Measurements from ENCODE around the gene JUN.

DNA sequence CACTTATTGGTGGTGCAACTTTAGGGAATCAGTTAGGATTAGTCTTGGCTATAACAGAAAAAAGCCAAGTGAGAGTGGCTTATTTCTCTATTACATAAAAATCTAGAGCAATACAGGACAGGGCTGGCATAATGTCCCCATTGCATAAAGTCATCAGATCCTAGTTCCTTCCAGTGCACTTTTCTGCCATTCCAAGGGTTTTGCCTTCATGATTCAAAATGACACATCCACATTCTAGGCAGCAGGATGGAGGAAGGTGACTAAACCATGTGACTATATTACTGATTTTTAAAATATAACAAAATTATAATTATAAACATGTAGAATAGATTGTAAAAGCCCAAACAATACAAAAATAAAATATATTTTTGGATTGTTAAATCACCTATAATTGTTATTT, 18.8 kb downstream of the JUN start:
- TF ChIP-seq TAF1 (IDR thresholded peaks at IDR 0.05; ENCODE audit: borderline replicate concordance, insufficient read depth, low read length): no peak
- TF ChIP-seq POLR2AphosphoS5 (IDR thresholded peaks at IDR 0.05; ENCODE audit: low read depth, low read length): no peak
- TF ChIP-seq, protein P1, sequence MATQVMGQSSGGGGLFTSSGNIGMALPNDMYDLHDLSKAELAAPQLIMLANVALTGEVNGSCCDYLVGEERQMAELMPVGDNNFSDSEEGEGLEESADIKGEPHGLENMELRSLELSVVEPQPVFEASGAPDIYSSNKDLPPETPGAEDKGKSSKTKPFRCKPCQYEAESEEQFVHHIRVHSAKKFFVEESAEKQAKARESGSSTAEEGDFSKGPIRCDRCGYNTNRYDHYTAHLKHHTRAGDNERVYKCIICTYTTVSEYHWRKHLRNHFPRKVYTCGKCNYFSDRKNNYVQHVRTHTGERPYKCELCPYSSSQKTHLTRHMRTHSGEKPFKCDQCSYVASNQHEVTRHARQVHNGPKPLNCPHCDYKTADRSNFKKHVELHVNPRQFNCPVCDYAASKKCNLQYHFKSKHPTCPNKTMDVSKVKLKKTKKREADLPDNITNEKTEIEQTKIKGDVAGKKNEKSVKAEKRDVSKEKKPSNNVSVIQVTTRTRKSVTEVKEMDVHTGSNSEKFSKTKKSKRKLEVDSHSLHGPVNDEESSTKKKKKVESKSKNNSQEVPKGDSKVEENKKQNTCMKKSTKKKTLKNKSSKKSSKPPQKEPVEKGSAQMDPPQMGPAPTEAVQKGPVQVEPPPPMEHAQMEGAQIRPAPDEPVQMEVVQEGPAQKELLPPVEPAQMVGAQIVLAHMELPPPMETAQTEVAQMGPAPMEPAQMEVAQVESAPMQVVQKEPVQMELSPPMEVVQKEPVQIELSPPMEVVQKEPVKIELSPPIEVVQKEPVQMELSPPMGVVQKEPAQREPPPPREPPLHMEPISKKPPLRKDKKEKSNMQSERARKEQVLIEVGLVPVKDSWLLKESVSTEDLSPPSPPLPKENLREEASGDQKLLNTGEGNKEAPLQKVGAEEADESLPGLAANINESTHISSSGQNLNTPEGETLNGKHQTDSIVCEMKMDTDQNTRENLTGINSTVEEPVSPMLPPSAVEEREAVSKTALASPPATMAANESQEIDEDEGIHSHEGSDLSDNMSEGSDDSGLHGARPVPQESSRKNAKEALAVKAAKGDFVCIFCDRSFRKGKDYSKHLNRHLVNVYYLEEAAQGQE (IDR thresholded peaks at IDR 0.05; ENCODE audit: insufficient read depth in 1 of 2, low read depth in 2 of 2, low read length in 2 of 2): no peak

Data from PFSK-1 (cell line).